HL-60 (cell line): ENCODE measurements around the gene SLC16A12.

Experiments used
- POLR2AphosphoS5 ChIP-seq: IDR thresholded peaks from 2 replicates; pipeline ENCODE4 v1.6.1; 2012; ENCODE audit warnings: low read depth
- TF ChIP-seq, protein P1 (sequence below): IDR thresholded peaks from one replicate; pipeline ENCODE4 v1.5.1; 2011; ENCODE audit warnings: low read length, control low read depth, inconsistent platforms; ENCODE audit not compliant: insufficient read depth

DNA sequence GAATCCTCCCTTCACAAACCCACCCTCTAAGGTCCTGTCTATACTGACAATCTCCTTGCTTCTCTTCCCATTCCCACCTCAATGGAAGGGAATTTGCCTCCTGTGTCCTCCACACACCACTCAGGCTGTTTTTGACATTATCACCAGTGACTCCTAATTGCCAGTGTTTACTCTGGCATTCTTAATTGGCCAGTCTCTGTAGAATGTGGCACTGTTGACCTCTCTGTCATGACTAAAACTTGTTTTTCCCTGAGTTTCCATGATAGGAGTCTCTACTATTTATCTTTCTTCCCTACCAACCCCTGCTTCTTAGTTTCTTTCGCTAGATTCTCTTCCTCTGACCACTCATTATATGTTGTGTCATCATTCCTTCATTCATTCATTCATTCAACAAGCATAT is 12.1 kb downstream of the SLC16A12 start:
- TF ChIP-seq, protein P1, sequence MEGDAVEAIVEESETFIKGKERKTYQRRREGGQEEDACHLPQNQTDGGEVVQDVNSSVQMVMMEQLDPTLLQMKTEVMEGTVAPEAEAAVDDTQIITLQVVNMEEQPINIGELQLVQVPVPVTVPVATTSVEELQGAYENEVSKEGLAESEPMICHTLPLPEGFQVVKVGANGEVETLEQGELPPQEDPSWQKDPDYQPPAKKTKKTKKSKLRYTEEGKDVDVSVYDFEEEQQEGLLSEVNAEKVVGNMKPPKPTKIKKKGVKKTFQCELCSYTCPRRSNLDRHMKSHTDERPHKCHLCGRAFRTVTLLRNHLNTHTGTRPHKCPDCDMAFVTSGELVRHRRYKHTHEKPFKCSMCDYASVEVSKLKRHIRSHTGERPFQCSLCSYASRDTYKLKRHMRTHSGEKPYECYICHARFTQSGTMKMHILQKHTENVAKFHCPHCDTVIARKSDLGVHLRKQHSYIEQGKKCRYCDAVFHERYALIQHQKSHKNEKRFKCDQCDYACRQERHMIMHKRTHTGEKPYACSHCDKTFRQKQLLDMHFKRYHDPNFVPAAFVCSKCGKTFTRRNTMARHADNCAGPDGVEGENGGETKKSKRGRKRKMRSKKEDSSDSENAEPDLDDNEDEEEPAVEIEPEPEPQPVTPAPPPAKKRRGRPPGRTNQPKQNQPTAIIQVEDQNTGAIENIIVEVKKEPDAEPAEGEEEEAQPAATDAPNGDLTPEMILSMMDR = no peak
- no peak for TF ChIP-seq POLR2AphosphoS5
